ENCODE results near the gene GVQW3. TPM values are rescaled to one million over a fixed set of nuclear protein-coding genes. Genes with fewer than 3 reads are reported as not detected.

The GVQW3 gene
- total and polyA plus RNA-seq, 2 of the 8 experiments (the other 6 are each of a cell fraction or from before 2014, with no cell fraction given), result 5.5 to 8.1 TPM

DNA sequence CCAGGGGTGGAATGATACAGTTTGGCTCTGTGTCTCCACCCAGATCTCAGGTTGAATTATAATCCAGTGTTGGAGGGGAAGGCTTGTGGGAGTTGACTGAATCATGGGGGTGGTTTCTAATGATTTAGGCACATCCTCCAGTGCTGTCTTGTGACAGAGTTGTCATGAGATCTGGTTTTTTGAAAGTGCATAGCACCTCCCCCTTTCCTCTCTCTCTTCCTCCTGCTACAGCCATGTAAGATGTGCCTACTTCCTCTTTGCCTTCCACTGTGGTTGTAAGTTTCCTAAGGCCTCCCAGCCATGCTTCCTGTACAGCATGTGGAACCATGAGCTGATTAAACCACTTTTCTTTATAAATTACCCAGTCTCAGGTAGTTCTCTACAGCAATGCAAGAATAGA lies 45.3 kb upstream of the GVQW3 start (continued):
- TF ChIP-seq CHD7 (IDR thresholded peaks at IDR 0.05; ENCODE audit: insufficient replicate concordance, low read length) (no peak), CREB1 (IDR thresholded peaks at IDR 0.05) (no peak), SIRT6 (IDR thresholded peaks at IDR 0.05; ENCODE audit: low read length) (no peak), KDM4A (IDR thresholded peaks at IDR 0.05; ENCODE audit: low read depth, low read length, severe bottlenecking) (no peak), RAD21 (IDR thresholded peaks at IDR 0.05 in 1 of 2, conservative IDR thresholded peaks at IDR 0.05 in 1 of 2; ENCODE audit: low read depth in 2 of 2, low read length in 2 of 2) (no peak), FOSL1 (IDR thresholded peaks at IDR 0.05; ENCODE audit: insufficient read depth, low read depth, low read length) (no peak)

Data from H1 (cell line).